ENCODE measurements around the gene RDH5.

Gene RDH5

DNA sequence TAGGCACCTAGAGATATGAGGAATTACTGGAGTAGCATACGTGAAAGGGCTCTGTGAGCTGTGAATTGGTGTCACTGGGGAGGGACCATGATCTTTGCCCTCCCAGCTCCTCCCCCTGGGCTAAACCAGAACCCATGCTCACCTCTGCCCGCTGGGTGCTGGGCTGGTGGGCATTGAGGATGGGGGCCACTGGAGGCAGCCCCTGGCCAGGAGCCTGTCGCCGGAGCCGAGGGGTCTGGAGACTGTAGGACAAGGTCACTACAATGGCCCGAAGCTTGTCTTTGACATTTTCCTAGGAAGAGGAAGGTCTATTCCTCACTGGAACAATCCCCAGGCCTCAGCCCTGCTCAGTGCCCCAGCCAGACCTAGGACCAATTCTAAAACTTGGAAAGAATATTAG lies 24.1 kb upstream of the RDH5 start:
- DNase-seq (ENCODE audit: low read depth, low spot score) = no peak

DNA sequence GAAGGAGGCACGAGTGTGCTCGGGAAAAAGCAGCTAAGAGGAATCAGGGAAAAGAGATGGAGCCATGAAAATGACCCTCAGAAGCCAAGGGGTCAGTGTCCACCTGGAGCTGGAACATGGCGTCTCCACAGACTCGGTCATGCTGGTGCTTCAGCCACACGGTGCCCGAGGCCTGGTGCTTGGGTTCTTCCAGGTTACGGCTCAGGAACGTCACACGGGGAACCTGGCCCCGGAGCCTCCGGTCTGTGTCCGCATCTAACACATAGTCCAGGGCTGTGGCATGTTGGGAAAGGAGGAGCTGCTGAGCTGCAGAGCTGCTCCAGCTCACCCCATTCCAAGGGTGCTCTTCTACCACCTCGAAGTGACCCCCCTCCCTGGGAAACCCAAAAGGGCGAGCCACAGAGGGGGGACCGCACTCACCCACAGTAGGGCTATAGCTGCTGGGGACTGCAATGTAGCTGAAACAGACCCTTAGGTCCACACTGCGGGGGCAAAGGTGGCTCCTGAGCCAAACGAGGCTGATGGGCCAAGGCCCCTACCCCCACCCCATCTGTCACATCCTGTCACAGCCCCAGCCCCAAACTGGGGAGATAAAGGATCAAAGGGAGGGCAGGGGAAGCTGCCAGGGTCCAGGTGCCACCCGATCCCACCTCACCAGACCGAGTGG lies 23.3 kb upstream of the RDH5 start:
- DNase-seq (ENCODE audit: low read depth, low spot score) = no peak

DNA sequence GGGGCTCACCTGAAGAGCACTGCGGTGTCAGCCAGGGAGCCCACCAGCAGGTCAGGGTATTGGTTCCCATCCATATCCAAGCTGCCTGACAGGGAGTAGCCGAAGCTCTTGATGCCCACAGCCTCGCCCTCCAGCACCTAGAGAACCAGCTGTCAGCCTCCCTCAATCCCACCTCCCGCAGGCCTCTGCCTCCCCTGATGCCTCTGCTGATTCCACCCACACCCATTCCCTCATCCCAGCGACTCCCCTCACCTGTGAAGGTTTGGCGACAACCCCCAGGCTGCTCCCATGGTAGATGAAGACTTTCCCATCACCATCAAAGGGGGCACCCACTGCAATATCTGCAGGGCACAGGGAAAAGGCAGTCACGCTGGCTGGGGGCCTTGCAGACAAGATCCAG lies 22.5 kb upstream of the RDH5 start:
- no peak for DNase-seq (ENCODE audit: low read depth, low spot score)

DNA sequence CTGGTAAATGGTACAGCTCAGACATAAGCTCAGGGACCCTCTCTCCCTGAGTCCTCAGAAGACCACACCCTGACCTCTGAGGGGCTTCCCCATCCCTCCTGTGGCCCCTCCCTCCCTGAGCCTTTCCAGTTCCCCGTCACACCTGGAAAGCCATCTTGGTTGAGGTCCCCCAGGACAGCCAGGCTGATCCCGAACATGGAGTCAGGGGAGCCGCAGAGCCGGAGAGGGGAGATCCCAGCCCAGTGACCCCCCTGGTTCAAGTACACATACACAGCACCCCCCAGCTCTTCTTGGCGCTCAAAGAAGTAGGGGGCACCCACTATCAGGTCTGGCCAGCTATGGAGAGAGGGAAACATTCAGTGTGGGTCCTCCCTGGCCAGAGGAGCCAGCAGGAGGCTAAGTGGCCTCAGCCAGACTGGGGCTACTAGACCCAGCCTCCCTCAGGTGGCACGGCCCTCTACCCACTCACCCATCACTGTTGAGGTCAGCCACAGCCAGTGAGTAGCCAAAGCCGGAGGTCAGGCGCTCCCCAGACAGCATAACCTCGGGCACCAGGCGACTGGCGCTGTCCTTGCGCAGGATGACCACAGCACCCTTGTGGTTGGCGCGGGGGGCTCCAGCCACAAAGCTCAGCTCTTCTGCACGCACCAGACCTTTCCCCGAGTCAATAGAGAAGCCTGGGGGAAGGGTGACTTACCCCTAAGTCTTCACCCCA lies 21.8 kb upstream of the RDH5 start:
- DNase-seq (ENCODE audit: low read depth, low spot score) = no peak

DNA sequence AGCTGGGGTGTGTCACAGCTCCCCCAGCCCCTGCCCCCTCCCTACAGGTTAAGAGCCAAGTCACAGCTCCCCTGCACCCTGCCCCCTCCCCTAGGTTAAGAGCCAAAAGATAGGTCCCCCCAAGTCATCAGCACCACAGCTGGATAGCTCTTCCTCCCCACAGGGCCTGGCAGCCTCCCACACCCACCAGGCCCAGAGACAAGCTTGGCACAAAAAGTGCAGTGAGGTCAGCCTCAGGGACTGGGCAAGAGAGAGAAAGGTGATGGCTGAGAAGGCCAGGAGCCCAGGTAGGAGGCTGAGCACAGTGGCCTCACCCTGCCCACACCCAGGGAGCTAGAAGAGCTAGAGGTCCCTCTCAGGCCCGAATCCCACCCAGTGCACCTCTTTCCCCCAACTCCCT lies 21.2 kb upstream of the RDH5 start:
- DNase-seq (ENCODE audit: low read depth, low spot score) = no peak

DNA sequence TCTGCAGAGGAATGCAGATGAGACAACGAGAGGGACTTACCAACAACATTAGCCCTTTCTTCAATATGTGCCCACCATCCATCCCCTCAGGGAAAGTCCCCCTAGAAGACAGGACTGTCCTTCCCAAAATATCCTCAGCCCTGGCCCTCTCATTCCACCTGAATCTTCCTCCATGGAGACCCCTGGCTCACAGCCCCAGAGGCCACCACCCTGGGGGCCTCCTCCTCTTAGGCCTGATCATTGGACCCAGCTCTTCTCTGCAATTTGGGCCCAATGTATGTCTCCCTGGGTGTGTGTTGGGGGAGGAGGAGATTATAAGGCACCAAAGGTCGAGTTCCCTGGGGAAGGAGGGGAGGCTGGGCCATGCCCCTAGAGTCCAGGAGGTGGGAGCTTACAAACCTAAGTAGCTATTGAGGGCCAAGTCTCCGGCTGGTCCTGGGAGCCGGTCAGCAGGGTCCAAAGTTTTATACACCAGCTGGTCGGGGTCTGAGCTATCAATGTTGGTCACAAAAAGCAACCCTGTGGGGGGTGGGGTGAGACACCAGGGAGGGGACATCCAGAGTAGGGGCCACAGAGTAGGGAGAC lies 20.6 kb upstream of the RDH5 start:
- DNase-seq (ENCODE audit: low read depth, low spot score) = no peak

DNA sequence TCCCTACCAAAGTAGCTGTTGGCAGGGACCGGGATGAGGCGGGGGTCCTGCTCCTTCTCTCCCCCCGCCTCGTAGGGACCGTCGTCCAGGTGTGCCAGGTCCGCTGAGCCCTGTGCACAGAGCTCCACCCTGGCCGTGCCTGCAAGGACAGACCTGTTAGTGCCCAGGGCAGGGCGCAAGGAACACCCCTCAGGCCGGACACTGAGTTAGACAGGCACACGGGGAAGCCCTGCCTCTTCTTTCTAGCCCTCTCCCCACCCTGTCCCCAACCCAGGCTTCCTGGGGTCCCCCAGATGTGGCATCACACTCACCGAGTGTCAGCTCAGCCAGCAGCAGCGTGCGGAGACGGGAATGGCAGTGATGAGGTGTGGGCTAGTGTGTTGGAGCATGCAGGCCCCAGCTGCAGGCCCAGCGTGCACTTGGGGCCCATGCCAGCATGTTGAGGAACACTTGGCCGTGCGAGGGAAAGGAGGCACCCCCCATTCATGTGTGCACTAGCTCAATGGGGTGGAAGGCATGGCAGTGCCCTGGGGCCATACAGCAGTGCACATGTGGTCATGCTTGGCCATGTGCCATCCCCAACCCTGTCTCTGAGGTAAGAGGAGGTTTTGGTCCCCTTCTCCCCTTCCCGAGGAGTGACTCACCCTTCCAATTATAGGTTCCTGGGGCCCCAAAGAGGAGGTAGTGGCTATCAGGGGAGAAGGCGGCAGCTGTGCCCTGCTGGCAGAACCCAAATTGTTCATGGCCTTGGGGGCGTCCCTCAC lies 19.8 kb upstream of the RDH5 start:
- no peak for DNase-seq (ENCODE audit: low read depth, low spot score)

DNA sequence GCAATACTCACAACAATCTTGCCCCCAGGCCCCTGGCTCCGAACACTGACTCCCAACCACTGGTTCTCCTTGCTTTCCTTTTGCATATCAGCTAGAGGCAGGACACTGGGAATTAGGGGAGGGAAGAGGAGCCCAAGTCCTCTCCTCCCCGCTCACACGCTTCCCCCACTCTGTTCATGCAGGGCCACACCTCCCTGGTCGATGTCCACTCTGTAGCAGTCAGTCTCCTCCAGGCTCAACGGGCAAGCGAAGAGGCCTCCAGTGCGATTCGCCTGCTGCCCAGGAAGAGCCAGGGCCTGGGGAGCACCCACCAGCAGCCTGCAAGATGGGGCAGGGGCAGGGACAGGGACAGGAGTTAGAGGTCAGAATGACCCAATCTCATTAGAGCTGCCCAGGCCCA lies 17.3 kb upstream of the RDH5 start:
- DNase-seq (ENCODE audit: low read depth, low spot score) = no peak

DNA sequence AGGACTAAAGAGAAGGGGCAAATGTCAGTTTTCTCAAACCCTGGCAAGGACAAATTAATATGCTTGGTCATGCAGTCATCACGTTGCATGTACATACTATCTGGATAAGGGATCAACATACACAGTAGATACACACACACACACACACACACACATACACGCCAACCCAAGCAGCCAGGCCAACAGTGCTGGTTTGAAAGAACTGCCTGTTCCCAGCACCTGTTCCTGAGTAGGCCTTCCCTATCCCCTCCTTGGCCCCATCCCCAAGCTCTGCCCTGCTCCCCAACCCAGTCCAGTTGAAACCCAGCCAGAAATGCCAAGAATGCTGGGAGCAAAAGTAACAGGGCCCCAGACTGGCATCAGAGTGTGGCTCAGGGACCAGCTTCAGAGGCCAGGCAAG lies 16.9 kb upstream of the RDH5 start:
- no peak for DNase-seq (ENCODE audit: low read depth, low spot score)

DNA sequence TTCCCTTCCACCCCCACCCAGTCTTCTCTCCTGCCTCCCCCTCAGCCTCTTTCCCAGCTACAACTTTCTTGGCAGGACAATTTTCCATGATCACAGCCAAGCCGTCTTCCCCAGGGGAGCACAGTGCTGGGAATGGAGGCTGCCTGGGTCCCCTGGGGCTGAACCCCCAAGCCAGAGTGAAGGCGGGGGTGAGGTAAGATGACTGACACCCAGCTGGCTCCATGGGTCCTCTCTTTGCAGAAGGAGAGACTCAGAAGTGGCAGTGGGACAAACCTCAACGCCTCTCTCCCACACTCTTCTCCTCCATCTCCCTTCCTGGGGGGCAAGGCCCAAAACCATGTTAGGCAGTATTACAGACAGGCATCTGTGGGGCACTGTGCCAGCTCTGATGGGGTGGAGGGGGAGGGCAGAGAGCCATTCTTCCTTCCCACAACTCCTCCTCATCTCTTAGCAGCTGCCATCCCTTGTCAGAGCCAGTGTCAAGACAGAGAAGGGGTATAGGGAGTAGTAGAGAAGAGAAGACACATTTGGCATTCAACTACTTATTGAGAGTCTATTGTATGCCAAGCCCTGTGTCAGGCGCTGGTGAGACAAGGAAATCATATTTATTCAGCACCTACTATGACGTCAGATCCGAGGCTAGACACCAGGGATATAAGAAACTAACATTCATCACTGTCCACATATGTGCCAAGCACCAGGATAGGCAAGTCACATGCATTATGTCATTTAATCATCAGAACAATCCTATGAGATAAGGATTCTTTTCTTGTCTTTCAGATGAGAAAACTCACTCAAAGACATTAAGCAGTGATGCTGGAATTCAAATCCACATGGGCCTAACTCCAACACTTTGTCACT lies 16.1 kb upstream of the RDH5 start:
- DNase-seq (ENCODE audit: low read depth, low spot score) = no peak

DNA sequence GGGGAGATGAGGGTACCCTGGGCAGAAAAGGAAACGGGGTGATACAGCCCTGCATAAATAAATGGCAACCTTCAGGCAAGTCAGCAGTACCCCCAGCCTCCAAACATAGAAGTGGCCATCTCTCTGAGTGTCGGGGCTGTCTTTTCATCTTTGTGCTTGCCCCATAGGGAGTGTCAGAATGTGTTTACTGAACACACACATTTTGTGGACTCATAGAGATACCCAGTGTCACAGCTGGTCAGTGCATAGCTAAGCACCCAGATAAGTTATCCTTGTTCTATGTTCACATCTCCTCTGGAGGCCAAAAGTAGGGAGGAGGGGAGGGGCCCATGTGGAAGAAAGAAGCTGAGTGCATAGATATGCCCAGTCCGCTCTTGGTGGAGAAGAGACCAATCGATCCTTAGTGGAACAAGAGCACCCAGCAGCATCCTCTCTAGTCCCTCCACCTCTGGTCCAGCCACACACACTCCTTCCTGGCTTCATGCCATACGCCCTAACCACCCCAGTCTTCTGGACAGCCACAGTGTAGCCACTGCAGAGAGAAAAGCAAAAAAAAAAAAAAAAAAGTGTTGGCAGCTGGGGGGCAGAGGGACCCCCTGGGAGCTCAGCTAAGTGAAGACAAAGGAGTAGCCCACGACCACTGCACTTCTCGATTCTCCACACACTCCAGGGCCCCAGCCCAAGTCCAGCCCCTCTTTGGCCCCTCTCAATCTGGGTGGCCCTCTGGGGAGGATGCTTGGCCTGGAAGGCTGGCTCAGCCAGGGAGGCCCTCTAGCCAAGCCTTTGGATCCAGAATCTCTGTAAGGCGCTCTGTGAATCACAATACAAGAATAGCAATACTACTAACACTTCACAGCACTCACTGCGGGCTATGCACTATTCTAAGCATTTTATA lies 15.1 kb upstream of the RDH5 start:
- DNase-seq (ENCODE audit: low read depth, low spot score) = no peak

DNA sequence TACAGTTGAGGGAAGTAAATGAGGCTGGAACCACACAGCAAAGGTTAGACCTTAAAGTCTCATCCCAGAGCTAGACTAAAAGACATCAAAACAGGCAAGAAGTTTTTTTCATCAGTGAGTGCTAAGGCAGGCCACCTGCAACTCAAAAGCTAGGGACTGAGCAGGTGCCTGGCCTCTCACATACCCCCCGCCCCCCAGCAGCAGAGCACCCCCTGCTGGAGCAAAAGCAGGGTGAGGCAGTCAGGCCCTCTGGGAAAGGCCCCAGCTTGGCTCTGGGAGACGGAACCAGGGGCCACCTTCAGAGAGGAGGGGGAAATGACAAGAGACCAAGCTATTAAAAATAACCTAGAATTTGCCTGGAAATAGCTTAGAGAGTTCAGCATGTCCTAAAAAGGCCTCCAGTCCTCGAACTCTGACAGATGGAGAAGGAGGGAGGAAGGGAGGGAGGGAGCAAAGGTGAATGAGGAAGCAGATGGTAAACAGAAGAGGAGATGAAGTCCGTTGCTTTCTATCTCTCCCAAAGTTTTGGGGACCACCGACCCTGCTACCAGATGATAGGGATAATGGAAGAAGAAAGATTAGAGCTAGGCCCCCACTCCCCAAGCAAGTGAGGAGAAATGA lies 14.3 kb upstream of the RDH5 start:
- DNase-seq (ENCODE audit: low read depth, low spot score) = no peak

DNA sequence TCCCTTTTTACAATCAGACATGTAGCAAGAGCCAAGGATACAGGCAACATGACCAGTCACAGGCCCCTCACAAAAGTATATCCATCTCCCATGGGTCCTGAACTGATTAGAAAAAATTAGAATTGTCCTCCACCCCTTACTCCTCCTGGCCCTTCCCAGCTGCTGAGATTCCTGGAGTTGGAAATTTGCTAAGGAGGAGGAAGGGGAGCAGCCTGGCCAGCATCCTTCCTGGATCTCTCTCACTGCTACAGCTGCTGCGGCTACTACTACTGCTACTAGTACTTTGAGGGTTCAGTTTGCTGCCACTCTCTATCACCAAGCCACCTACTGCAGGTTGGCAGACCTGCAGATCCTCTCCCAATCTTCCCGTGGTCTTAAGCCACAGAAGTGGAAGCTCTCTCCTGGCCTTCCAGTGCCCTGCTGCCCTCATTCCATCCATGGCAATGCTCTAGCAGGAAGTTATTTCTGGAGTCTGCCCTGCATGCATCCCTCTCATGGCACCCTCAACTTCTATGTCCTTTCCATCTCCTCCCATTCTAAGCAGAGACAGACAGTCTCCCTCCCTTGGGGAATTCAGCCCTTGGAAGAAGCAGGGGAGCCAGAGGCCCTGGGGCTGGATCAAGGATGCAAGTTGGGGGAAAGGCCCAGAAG lies 13.5 kb upstream of the RDH5 start:
- no peak for DNase-seq (ENCODE audit: low read depth, low spot score)

DNA sequence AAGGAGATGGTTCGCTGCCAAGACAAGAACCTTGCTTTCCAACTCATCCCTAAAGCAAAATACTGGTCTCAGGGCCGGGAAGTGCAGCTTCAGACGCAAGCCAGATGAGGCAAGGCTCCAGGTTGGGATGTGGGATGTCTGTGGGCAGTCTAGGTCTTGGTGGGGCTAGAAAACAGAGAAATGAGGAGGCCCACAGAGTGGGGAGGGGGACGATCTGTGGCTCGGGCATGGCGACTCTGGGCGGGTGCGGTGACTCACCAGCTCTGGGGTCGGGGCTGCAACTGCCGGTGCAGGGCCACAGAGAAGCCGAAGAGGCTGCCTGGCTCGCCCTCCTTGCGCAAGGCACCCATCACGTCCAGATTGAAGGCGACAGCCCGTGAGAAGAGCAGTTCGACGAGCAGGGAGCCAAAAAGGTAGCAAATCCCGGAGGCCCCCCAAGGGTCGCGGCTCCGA lies 12.9 kb upstream of the RDH5 start:
- DNase-seq (ENCODE audit: low read depth, low spot score) = no peak

DNA sequence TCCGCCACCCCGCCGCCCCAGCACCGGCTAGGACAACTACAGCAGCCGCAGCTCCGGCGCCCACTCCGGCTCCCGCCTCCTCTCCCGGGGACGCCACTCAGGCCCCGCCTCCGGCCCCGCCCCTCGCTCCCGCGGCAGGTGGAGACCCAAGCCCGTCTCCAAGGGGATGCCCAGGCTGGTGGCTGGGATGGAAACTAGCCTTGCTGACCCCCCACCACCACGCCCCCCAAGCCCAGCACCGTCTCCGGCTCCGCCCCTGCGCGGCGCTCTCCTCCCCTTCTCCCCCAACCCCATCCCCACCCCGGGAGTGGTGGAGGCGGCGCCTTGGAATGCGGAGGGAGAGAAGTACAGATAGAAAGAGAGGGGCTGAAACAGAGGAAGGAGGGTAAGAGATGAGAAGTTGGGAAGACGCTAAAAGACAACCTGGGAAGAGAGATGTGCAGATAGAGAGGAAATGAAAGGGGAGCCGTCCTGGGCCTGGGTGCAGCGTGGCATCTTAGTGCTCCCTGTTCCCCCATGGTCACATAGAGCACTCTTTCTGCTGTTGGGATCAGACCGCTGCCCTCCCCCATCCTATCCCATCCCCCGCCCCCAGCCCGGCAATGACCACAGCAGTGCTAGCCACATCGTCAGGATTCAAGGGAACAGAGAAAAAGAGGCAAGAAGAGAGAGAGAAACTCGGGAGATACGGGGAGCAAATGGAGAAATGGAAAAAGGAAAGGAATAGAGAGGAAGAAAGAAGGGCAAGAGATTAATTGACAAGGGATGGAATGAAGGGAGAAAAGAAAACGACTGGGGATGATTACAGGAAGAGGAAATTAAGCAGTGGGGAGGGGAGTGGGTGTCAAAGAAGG lies 12.1 kb upstream of the RDH5 start, which contains the start of gene ITGA7:
TSS of gene ITGA7 (minus strand) at position 64 of the 854 bp plus-strand sequence. CDS start 222 bp downstream, outside the sequence.
- peak; percentile 73 for DNase-seq (ENCODE audit: low read depth, low spot score)

DNA sequence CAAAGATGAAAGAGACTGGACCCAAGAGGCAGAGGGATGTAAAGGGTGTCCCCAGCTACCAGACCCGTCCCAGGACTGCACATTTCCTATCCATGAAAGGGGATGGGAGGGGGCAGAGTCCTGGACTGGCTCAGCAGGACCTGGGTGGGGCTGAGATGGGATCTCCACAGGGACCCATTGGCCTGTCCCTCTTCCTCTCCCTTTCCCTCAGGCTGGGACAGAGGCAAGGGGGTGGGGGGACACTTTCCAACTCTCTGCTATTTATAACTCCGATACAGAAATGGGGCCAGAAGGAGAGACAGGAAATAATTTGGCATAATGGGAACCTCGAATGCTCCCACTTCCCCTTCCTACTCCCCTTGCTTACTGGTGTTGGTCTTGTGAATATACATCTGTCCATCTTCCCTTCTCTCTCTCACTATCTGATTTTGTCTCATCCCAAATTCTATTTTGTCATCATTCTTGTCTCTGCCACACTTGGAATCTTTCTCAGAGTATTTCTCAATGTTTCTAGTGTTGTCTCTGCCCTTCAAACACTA lies 11.4 kb upstream of the RDH5 start:
- DNase-seq (ENCODE audit: low read depth, low spot score) = no peak

DNA sequence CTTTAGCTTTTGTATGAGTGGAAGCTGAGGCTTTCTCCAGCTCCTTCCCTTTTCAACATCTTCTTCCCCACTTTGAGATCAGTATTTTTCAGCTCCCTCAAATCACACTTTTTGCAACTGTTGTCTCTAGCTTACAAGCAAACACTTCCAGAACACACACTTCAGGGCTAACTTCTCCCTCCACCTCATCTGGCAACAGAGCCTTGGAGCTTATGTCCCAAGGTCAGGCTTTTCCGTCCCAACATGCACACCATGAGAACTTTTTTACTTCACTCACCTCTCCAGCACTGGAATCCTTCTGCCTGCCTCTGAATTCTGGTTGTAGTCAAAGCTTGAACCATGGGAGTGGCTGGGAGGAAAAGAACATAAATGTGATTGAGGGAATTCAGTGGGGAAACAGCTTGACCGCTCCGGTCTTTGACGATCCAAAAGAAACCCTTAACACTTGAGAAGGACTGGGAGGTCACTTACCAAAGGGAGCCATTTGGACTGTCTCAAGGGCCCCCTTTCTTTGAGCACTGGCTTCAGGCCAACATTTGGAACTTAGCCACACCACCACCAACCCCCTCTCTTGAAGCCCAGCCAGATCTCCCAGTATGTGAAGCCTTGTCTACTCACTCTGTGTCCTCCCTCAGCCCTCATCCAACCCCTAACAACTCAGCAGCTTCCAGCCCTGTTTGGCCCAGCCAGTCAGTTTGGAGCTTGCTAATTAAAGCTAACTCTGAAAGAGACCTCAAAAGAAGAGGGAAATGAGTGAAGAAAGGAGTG lies 8.2 kb upstream of the RDH5 start:
- no peak for DNase-seq (ENCODE audit: low read depth, low spot score)

All from iPS DF 19.7 (cell line).